Neutrophil (primary cell): ENCODE results near the gene ZNF362.

Experiments
- H3K27ac ChIP-seq: fragments of 200-600 bp; sonication (generic); 2 replicates; pipeline ENCODE4 v1.5.1; 2016; ENCODE audit warnings: mild to moderate bottlenecking, moderate library complexity
- H3K27me3 ChIP-seq: fragments of 200-600 bp; sonication (generic); 2 replicates; pipeline ENCODE4 v1.6.0; 2016; ENCODE audit warnings: mild to moderate bottlenecking
- H3K36me3 ChIP-seq: fragments of 200-600 bp; sonication (generic); 2 replicates; pipeline ENCODE4 v1.5.1; 2017
- H3K4me1 ChIP-seq, 2 experiments: fragments of 200-600 bp in 1 of 2; sonication (generic) in 1 of 2; 1 replicate in 1 of 2; 2 replicates in 1 of 2; pipeline versions ENCODE4 v1.5.1 to v1.6.1; 2013 to 2016; ENCODE audit warnings: low read depth in 1 of 2, low read length in 1 of 2, mild to moderate bottlenecking in 1 of 2, moderate library complexity in 1 of 2; ENCODE audit not compliant: control insufficient read depth in 1 of 2, insufficient read depth in 1 of 2
- H3K4me3 ChIP-seq, 2 experiments: fragments of 200-600 bp in 1 of 2; sonication (generic) in 1 of 2; 1 replicate in 1 of 2; 2 replicates in 1 of 2; pipeline ENCODE4 v1.5.1; 2013 to 2016; ENCODE audit warnings: low read depth in 1 of 2, low read length in 1 of 2, mild to moderate bottlenecking in 1 of 2, moderate library complexity in 1 of 2
- H3K9me3 ChIP-seq: fragments of 200-600 bp; sonication (generic); 2 replicates; pipeline ENCODE4 v1.5.1; 2016
- CTCF ChIP-seq: fragments of 200-600 bp; sonication (generic); IDR thresholded peaks from 2 replicates; pipeline ENCODE4 v1.5.1; 2016; ENCODE audit warnings: antibody characterized with exemption

Gene ZNF362

GRCh38 chr1:33296824-33297223 lies 40.5 kb downstream of the ZNF362 start:
- peaks cover 20 to 21% of the 10 kb centered on the region in 2 experiments for H3K4me1 ChIP-seq
- H3K36me3 ChIP-seq, result peaks cover 36% of the 10 kb centered on the region
- H3K4me3 ChIP-seq, result no peak overlapping the region
- no peak for TF ChIP-seq CTCF
- peak overlapping the region; percentile 15 for H3K27ac ChIP-seq
- no peaks in the 10 kb centered on the region for H3K27me3 ChIP-seq
- H3K9me3 ChIP-seq, result no peaks in the 10 kb centered on the region

- no peak for TF ChIP-seq CTCF
- peak overlapping the region in 1 of 2 experiments; percentile 7 for H3K4me3 ChIP-seq
- peak overlapping the region; percentile 54 for H3K27ac ChIP-seq
- H3K27me3 ChIP-seq, result no peaks in the 10 kb centered on the region
- H3K36me3 ChIP-seq, result peaks cover 31% of the 10 kb centered on the region
- no peaks in the 10 kb centered on the region for H3K9me3 ChIP-seq
- peaks cover 28 to 29% of the 10 kb centered on the region in 2 experiments for H3K4me1 ChIP-seq
These were observed 41.8 kb downstream of the ZNF362 start for GRCh38 chr1:33297911-33298622.

- H3K4me1 ChIP-seq, result peaks cover 28 to 29% of the 10 kb centered on the region in 2 experiments
- H3K4me3 ChIP-seq, result peak overlapping the region in 1 of 2 experiments; percentile 7
- peaks cover 25% of the 10 kb centered on the region for H3K36me3 ChIP-seq
- H3K27me3 ChIP-seq, result no peaks in the 10 kb centered on the region
- peak overlapping the region; percentile 54 for H3K27ac ChIP-seq
- peak; percentile 96 for TF ChIP-seq CTCF
- H3K9me3 ChIP-seq, result no peaks in the 10 kb centered on the region
These were observed 42.5 kb downstream of the ZNF362 start for GRCh38 chr1:33298623-33299277.

GRCh38 chr1:33299461-33300155 lies 43.3 kb downstream of the ZNF362 start:
- Histone ChIP-seq H3K4me1 (peaks cover 28 to 33% of the 10 kb centered on the region in 2 experiments), H3K36me3 (peaks cover 17% of the 10 kb centered on the region), H3K4me3 (no peak overlapping the region), H3K27ac (no peak overlapping the region), H3K9me3 (no peaks in the 10 kb centered on the region), H3K27me3 (no peaks in the 10 kb centered on the region)
- no peak for TF ChIP-seq CTCF

GRCh38 chr1:33300673-33301072 lies 44.4 kb downstream of the ZNF362 start:
- Histone ChIP-seq H3K4me1 (peaks cover 28 to 32% of the 10 kb centered on the region in 2 experiments), H3K36me3 (peaks cover 10% of the 10 kb centered on the region)
- no peak for TF ChIP-seq CTCF

More at GRCh38 chr1:33300673-33301072, 44.4 kb downstream of the ZNF362 start:
- Histone ChIP-seq H3K4me3 (no peak overlapping the region), H3K27me3 (peaks cover 10% of the 10 kb centered on the region), H3K9me3 (no peaks in the 10 kb centered on the region), H3K27ac (peak overlapping the region; percentile 23)
